Muscle of arm (tissue), 14 donors: Measurements from ENCODE around the gene RPS3A. TPM values are rescaled to one million over a fixed set of nuclear protein-coding genes. Genes with fewer than 3 reads are reported as not detected.
"Not testable (repeated sequence)": the region's sequence is repeated elsewhere in the genome, so short reads cannot be mapped to it uniquely, and the experiment has no call there.

ENCODE experiments used
- DNase-seq: peaks from one replicate; pipeline ENCODE4 v3.0.0-alpha.2; 2013
- long read RNA-seq, 11 donors: transcript quantifications; one replicate each; lab custom pipeline, GENCODE V29; 2026
- polyA plus RNA-seq, 12 donors: library from polyadenylated mRNA; unstranded; fragments of 120-200 nt; gene quantifications; one replicate each; pipeline ENCODE4 v1.2.1, GENCODE V29; 2013; ENCODE audit not compliant: insufficient read length in 12 of 12

RPS3A gene
- over 10,000 TPM in 1 of 12 donors, 1,000 to 10,000 TPM in 11; 3,270 to 12,602 (median 5,628) TPM for polyA plus RNA-seq
- long read RNA-seq, donor 1, transcript RPS3A-205 (6 exons, 674 nt): minor isoform, 30 of 3,801 reads
- long read RNA-seq, donor 1, transcript RPS3A-201 (6 exons, 934 nt): major isoform, 3,215 of 3,801 reads
- long read RNA-seq, donor 1, transcript RPS3A-210 (6 exons, 845 nt): minor isoform, 6 of 3,801 reads
- long read RNA-seq, donor 1, transcript RPS3A-208 (4 exons, 576 nt): minor isoform, 15 of 3,801 reads
- long read RNA-seq, donor 1, partial matches to known transcripts: 469 of 3,801 reads
- long read RNA-seq, donor 1, other reads (novel, unspliced or antisense): 64 of 3,801 reads
- long read RNA-seq, donor 2, transcript RPS3A-208 (4 exons, 576 nt): minor isoform, 22 of 5,414 reads
- long read RNA-seq, donor 2, transcript RPS3A-201 (6 exons, 934 nt): major isoform, 4,770 of 5,414 reads
- long read RNA-seq, donor 2, transcript RPS3A-205 (6 exons, 674 nt): minor isoform, 64 of 5,414 reads
- long read RNA-seq, donor 2, partial matches to known transcripts: 428 of 5,414 reads
- long read RNA-seq, donor 2, other reads (novel, unspliced or antisense): 130 of 5,414 reads
- long read RNA-seq, donor 3, transcript RPS3A-205 (6 exons, 674 nt): minor isoform, 18 of 1,882 reads
- long read RNA-seq, donor 3, transcript RPS3A-201 (6 exons, 934 nt): major isoform, 1,691 of 1,882 reads
- long read RNA-seq, donor 3, partial matches to known transcripts: 129 of 1,882 reads
- long read RNA-seq, donor 3, other reads (novel, unspliced or antisense): 39 of 1,882 reads
- long read RNA-seq, donor 4, transcript RPS3A-201 (6 exons, 934 nt): major isoform, 1,469 of 1,671 reads
- long read RNA-seq, donor 4, transcript RPS3A-205 (6 exons, 674 nt): minor isoform, 14 of 1,671 reads
- long read RNA-seq, donor 4, partial matches to known transcripts: 135 of 1,671 reads
- long read RNA-seq, donor 4, other reads (novel, unspliced or antisense): 47 of 1,671 reads
- long read RNA-seq, donor 5, transcript RPS3A-205 (6 exons, 674 nt): minor isoform, 54 of 4,439 reads
- long read RNA-seq, donor 5, transcript RPS3A-208 (4 exons, 576 nt): minor isoform, 19 of 4,439 reads
- long read RNA-seq, donor 5, transcript RPS3A-201 (6 exons, 934 nt): major isoform, 3,855 of 4,439 reads
- long read RNA-seq, donor 5, partial matches to known transcripts: 433 of 4,439 reads
- long read RNA-seq, donor 5, other reads (novel, unspliced or antisense): 75 of 4,439 reads
- long read RNA-seq, donor 6, transcript RPS3A-208 (4 exons, 576 nt): minor isoform, 5 of 2,585 reads
- long read RNA-seq, donor 6, transcript RPS3A-205 (6 exons, 674 nt): minor isoform, 24 of 2,585 reads
- long read RNA-seq, donor 6, transcript RPS3A-201 (6 exons, 934 nt): major isoform, 2,307 of 2,585 reads
- long read RNA-seq, donor 6, partial matches to known transcripts: 183 of 2,585 reads
- long read RNA-seq, donor 6, other reads (novel, unspliced or antisense): 62 of 2,585 reads
- long read RNA-seq, donor 7, transcript RPS3A-208 (4 exons, 576 nt): minor isoform, 8 of 2,007 reads
- long read RNA-seq, donor 7, transcript RPS3A-205 (6 exons, 674 nt): minor isoform, 18 of 2,007 reads
- long read RNA-seq, donor 7, transcript RPS3A-201 (6 exons, 934 nt): major isoform, 1,819 of 2,007 reads
- long read RNA-seq, donor 7, partial matches to known transcripts: 133 of 2,007 reads
- long read RNA-seq, donor 7, other reads (novel, unspliced or antisense): 28 of 2,007 reads
- long read RNA-seq, donor 8, transcript RPS3A-208 (4 exons, 576 nt): minor isoform, 18 of 4,319 reads
- long read RNA-seq, donor 8, transcript RPS3A-201 (6 exons, 934 nt): major isoform, 3,792 of 4,319 reads
- long read RNA-seq, donor 8, transcript RPS3A-205 (6 exons, 674 nt): minor isoform, 41 of 4,319 reads
- long read RNA-seq, donor 8, partial matches to known transcripts: 359 of 4,319 reads
- long read RNA-seq, donor 8, other reads (novel, unspliced or antisense): 108 of 4,319 reads
- long read RNA-seq, donor 9, transcript RPS3A-205 (6 exons, 674 nt): minor isoform, 24 of 2,558 reads
- long read RNA-seq, donor 9, transcript RPS3A-201 (6 exons, 934 nt): major isoform, 2,216 of 2,558 reads
- long read RNA-seq, donor 9, transcript RPS3A-208 (4 exons, 576 nt): minor isoform, 6 of 2,558 reads
- long read RNA-seq, donor 9, partial matches to known transcripts: 251 of 2,558 reads
- long read RNA-seq, donor 9, other reads (novel, unspliced or antisense): 58 of 2,558 reads
- long read RNA-seq, donor 10, transcript RPS3A-205 (6 exons, 674 nt): minor isoform, 28 of 3,180 reads
- long read RNA-seq, donor 10, transcript RPS3A-201 (6 exons, 934 nt): major isoform, 2,737 of 3,180 reads
- long read RNA-seq, donor 10, transcript RPS3A-208 (4 exons, 576 nt): minor isoform, 10 of 3,180 reads
- long read RNA-seq, donor 10, partial matches to known transcripts: 350 of 3,180 reads
- long read RNA-seq, donor 10, other reads (novel, unspliced or antisense): 50 of 3,180 reads
- long read RNA-seq, donor 11, transcript RPS3A-201 (6 exons, 934 nt): major isoform, 3,870 of 4,345 reads
- long read RNA-seq, donor 11, transcript RPS3A-205 (6 exons, 674 nt): minor isoform, 30 of 4,345 reads
- long read RNA-seq, donor 11, transcript RPS3A-208 (4 exons, 576 nt): minor isoform, 14 of 4,345 reads
- long read RNA-seq, donor 11, partial matches to known transcripts: 341 of 4,345 reads
- long read RNA-seq, donor 11, other reads (novel, unspliced or antisense): 87 of 4,345 reads

GRCh38 chr4:151099229-151099975, at the start of gene RPS3A:
Gene RPS3A (plus strand): TSS chr4:151099628. CDS start chr4:151099653, 25 bp downstream.
- peak; percentile 98 for DNase-seq

- DNase-seq: no peak
These were observed 46.6 kb upstream of the RPS3A start for GRCh38 chr4:151052785-151053184.

DNA sequence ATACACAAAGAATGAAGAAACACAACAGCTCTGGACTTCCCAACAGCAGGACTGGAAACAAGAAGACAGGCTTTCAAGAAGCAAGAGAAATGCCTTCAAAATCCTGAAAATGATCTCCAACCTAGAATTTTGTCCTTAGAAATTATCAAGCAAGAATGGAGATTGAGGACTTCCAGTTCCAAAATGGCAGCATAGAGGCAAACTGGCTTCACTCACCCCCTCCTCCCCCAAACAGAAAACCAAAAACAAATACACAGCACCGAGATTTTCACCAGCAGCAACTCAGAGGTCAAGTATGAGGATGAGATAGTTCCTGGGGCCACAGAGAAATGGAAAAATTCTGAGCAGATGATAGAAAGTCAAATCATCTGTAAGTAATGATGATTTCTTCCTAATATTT, 43.9 kb upstream of the RPS3A start:
- DNase-seq: no peak

GRCh38 chr4:151063143-151063542, 36.3 kb upstream of the RPS3A start:
- DNase-seq: not testable (repeated sequence)

GRCh38 chr4:151067316-151067970, 32.0 kb upstream of the RPS3A start:
- peak; percentile 7 for DNase-seq

GRCh38 chr4:151074416-151074916, 25.0 kb upstream of the RPS3A start:
- DNase-seq: no peak

- not testable (repeated sequence) for DNase-seq
These were observed 21.4 kb upstream of the RPS3A start for GRCh38 chr4:151077978-151078377.

GRCh38 chr4:151087467-151087866, 12.0 kb upstream of the RPS3A start:
- DNase-seq: no peak

DNA sequence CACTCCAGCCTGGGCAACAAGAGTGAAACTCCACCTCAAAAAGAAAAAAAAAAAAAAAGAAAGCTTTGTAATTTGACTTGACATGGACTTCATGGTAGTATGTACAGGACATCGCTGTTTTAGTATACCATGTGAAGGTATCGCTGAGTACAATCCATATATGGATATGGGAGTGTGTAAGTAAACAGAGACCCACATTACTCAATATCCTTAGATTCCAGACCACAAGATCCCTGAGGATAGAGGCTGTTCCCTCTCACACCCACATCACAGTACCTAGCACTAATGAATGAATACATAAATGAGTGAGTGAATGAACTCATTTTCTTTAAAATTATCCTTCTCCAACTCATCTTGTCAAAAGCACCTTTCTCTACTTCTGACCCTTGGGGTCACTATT, 8.4 kb upstream of the RPS3A start:
- DNase-seq: no peak

- DNase-seq: no peak
These were observed 6.9 kb upstream of the RPS3A start for GRCh38 chr4:151092488-151092887.

DNA sequence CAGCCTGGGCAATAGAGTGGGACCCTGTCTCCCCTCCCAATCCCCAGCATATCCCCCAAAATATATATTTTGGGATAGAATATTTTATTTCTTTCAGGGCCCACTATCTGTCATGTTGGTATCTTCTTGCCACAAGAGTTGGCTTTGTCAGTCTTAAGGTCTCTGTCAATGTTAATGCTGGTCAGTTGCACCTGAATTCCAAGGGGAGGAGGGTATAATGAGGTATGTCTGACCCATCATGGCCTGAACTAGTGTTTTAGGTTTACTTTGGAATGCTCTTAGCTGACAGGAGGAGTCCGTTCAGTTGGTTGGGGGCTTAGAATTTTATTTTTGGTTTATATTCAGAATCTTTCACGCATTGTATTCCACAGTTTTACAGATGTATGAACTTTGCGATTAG, 6.2 kb upstream of the RPS3A start:
- no peak for DNase-seq

GRCh38 chr4:151094290-151094751, 5.1 kb upstream of the RPS3A start:
- DNase-seq: no peak

DNA sequence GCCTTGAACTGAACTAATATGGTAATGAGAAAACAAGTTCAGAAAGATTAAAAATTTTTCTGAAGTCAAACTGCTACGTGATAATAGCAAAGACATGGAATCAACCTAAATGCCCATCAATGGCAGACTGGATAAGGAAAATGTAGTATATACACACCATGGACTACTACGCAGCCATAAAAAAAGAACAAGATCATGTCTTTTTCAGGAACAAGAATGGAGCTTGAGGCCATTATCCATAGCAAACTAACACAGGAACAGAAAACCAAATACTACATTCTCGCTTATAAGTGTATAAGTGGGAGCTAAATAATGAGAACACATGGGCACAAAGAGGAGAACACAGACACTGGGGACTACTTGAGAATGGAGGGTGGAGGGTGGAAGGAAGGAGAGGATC, 4.3 kb upstream of the RPS3A start:
- no peak for DNase-seq

GRCh38 chr4:151097759-151098158, 1.7 kb upstream of the RPS3A start:
- no peak for DNase-seq

GRCh38 chr4:151098979-151099228, 524 bp upstream of the RPS3A start:
- no peak for DNase-seq

GRCh38 chr4:151099976-151100417, 569 bp downstream of the RPS3A start:
- DNase-seq: no peak

- DNase-seq: no peak
These were observed 1.1 kb downstream of the RPS3A start for GRCh38 chr4:151100531-151100930.
